Stimulated activated naive B cell treated with anti-CD40 and anti-IgM and Interleukin-4, amounts not matched to agents 10 μg/mL and 1 μg/mL and 100 μg/mL, for 72 hours (primary cell): ENCODE data around the gene TALDO1.
"Not testable (repeated sequence)": the region's sequence is repeated elsewhere in the genome, so short reads cannot be mapped to it uniquely, and the experiment has no call there.

ENCODE experiments used
- ATAC-seq, 2 donors: fragments of 150-1000 bp; cut with Tn5 transposase; replicated peaks; 2 replicates each; pipeline ENCODE4 v1.10.0; 2021; ENCODE audit warnings: moderate library complexity in 1 of 2
- DNase-seq: peaks from one replicate; pipeline ENCODE4 v3.0.0; 2021
- H3K27ac Mint-ChIP-seq: one replicate; pipeline ENCODE4 v1.8.0; 2022; ENCODE audit warnings: mild to moderate bottlenecking, mixed read lengths
- H3K27me3 Mint-ChIP-seq, 2 donors: one replicate each; pipeline ENCODE4 v1.8.0; 2022; ENCODE audit warnings: mixed read lengths in 2 of 2
- H3K36me3 Mint-ChIP-seq, 2 donors: one replicate each; pipeline ENCODE4 v1.8.0; 2022; ENCODE audit warnings: mixed read lengths in 2 of 2, mild to moderate bottlenecking in 1 of 2
- H3K4me1 Mint-ChIP-seq, 2 donors: one replicate each; pipeline ENCODE4 v1.8.0; 2022; ENCODE audit warnings: mixed read lengths in 2 of 2, mild to moderate bottlenecking in 1 of 2
- H3K4me3 Mint-ChIP-seq, 2 donors: one replicate each; pipeline ENCODE4 v1.8.0; 2022; ENCODE audit warnings: mild to moderate bottlenecking in 2 of 2, mixed read lengths in 2 of 2, moderate library complexity in 1 of 2
- H3K9me3 Mint-ChIP-seq, 2 donors: one replicate each; pipeline ENCODE4 v1.8.0; 2022; ENCODE audit warnings: mixed read lengths in 2 of 2, mild to moderate bottlenecking in 1 of 2

TALDO1 gene

DNA sequence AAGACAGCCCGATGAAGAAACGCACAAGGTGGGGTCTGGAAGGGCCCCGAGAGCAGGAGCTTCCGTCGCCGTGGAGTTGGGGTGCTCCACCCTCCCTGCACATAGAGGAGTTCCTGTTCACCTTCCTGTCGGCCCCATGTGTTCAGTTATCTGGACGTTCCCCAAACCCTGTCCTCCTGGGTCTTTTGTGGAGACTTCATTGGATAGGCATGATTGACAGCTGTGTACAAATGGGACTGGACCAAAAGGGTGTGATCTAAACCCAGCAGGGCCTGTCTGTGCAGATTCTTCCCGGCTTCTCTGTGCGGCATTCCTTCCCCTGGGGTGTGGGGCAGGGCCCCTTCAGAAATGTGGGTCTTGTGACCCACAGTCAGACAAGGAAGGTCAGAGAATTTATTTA is 9.4 kb upstream of the TALDO1 start:
- H3K9me3 Mint-ChIP-seq, H3K36me3 Mint-ChIP-seq, H3K27ac Mint-ChIP-seq, DNase-seq: not testable (repeated sequence)
- Mint-ChIP-seq H3K4me1 (peaks cover 13 to 18% of the 10 kb centered on the region in 2 donors), H3K4me3 (peak overlapping the region; percentile 46 to 47), H3K27me3 (peaks cover 8 to 31% of the 10 kb centered on the region in 2 donors)
- peak in 1 of 2 donors; percentile 31 for ATAC-seq

DNA sequence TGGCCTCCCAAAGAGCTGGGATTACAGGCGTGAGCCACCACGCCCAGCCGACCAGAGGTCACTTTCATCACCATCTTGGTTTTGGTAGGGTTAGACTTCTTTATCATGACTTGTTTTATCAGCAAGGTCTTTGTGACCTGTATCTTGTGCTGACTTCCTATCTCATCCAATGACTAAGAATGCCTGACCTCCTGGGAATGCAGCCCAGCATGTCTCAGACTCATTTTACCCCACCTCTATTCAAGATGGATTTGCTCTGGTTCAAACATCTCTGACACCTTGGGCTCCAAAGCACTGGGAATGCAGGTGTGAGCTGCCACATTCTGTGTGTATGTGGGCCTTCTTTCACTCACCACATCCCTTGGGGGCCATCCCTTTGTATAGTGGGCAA is 5.1 kb upstream of the TALDO1 start:
- H3K4me1 Mint-ChIP-seq: peaks cover 12 to 19% of the 10 kb centered on the region in 2 donors
- no peak overlapping the region for H3K4me3 Mint-ChIP-seq
- ATAC-seq (no peak), DNase-seq (no peak)
- H3K9me3 Mint-ChIP-seq: no peaks in the 10 kb centered on the region
- no peak overlapping the region for H3K27ac Mint-ChIP-seq
- no peaks in the 10 kb centered on the region for H3K36me3 Mint-ChIP-seq
- peaks cover 4 to 16% of the 10 kb centered on the region in 2 donors for H3K27me3 Mint-ChIP-seq

DNA sequence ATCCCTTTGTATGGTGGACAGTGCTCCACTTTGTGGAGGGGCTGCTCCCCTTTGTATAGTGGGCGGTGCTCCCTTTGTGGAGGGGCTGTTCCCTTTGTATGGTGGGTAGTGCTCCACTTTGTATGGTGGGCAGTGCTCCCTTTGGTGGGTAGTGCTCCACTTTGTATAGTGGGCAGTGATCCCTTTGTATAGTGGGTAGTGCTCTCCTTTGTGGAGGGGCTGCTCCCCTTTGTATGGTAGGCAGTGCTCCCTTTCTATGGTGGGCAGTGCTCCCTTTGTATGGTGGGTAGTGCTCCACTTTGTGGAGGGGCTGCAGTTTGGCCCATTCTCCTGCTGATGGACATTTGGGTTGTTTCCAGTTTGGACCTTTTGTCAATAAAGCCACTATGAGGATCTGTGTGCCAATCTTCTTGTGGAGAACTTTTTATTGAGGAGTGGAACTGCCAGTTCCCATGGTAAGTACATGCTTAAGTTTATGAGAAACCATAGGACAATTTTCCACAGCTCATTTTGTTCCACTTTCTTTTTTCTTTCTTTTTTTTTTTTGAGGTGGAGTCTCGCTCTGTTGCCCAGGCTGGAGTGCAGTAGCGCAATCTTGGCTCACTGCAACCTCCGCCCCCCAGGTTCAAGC is 4.6 kb upstream of the TALDO1 start:
- ATAC-seq (no peak), DNase-seq (no peak)
- Mint-ChIP-seq H3K27me3 (peaks cover 4 to 10% of the 10 kb centered on the region in 2 donors), H3K4me1 (peaks cover 7 to 13% of the 10 kb centered on the region in 2 donors), H3K36me3 (no peaks in the 10 kb centered on the region), H3K4me3 (no peak overlapping the region), H3K27ac (no peak overlapping the region), H3K9me3 (no peaks in the 10 kb centered on the region)

DNA sequence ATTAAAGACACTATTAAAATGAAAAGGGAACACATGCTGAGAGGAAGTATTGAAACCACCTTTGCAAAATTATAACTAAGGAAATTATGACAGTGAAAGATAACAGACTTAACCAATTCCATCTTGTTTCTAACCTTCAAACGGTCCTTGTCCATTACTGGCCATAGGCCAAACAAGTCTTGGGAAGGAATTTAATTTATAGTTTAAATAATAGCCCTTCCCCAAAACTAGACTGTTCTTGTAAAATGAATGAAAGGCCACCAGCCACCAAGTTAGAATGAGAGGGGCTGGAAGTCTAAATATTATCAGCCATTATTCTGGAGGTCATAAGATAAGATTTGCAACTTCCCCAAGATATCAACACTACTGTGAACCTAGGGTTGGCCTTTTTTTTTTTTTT is 1.8 kb upstream of the TALDO1 start:
- H3K27me3 Mint-ChIP-seq: no peaks in the 10 kb centered on the region
- no peak overlapping the region for H3K4me3 Mint-ChIP-seq
- no peaks in the 10 kb centered on the region for H3K9me3 Mint-ChIP-seq
- no peak for ATAC-seq
- peaks cover 11 to 18% of the 10 kb centered on the region in 2 donors for H3K4me1 Mint-ChIP-seq
- H3K36me3 Mint-ChIP-seq: peaks cover 4 to 5% of the 10 kb centered on the region in 2 donors
- no peak for DNase-seq
- H3K27ac Mint-ChIP-seq: no peak overlapping the region

DNA sequence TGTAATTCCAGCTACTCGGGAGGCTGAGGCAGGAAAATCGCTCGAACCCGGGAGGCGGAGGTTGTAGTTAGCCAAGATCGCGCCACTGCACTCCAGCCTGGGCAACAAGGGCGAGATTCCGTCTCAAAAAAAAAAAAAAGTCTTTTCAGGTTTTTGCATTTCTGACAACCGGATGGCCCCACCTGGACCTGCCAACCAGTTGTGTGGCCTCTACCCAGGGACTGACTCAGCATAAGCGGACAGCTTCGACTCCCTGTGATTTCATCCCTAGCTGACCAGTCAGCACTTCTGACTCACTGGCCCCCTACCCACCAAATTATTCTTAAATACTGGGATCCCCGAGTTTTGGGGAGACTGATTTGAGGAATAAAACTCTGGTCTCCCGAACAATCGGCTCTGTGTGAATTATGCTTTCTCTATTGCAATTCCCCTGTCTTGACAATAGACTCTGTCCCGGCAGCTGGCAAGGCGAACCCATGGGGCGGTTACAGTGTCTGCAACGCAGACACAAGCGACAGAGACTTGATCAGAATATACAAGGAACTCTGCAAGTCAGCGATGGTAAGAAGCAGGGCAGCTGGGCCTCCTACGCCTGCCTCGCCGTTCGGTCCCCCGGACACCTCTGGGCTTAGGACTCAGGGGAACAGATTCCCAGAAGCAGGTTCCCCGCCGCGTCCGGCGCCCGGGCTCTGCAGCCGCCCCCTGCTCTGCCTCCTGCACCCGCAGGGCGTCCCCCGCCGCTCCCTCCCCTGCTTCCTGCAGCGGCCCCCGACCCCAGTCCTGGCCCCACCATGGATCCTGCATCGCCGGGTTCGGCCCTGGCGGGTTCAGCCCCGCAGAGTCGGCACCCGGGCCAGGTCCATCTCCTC is 741 bp upstream of the TALDO1 start:
- H3K27ac Mint-ChIP-seq: peak overlapping the region; percentile 91
- no peaks in the 10 kb centered on the region for H3K9me3 Mint-ChIP-seq
- ATAC-seq (peak; percentile 36 to 48), DNase-seq (no peak)
- H3K4me1 Mint-ChIP-seq: peaks cover 12 to 18% of the 10 kb centered on the region in 2 donors
- H3K36me3 Mint-ChIP-seq: peaks cover 4 to 5% of the 10 kb centered on the region in 2 donors
- peak overlapping the region; percentile 92 to 94 for H3K4me3 Mint-ChIP-seq
- H3K27me3 Mint-ChIP-seq: no peaks in the 10 kb centered on the region

DNA sequence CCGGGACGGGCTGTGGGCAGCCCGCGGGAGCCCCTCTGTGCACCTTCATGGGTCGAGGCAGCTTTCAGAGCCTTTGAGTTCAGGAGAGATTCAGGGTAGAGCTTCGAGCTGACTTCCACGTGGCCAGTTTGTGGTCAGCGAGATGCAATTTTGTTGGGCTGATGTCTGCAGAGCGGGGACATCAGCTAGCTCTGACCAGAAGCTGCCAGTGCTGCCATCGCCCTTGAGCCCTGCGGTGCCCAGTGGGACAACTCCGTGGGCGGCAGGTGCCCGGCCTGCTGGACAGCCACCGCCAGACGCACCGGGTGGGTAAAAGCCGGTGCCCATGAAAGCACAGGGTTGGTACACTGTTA is 719 bp downstream of the TALDO1 start:
- Mint-ChIP-seq H3K4me1 (peaks cover 12 to 26% of the 10 kb centered on the region in 2 donors), H3K9me3 (no peaks in the 10 kb centered on the region), H3K27me3 (no peaks in the 10 kb centered on the region), H3K4me3 (peak overlapping the region; percentile 92 to 94), H3K36me3 (peaks cover 12 to 14% of the 10 kb centered on the region in 2 donors), H3K27ac (peak overlapping the region; percentile 94)
- ATAC-seq (peak; percentile 17 to 23), DNase-seq (no peak)

DNA sequence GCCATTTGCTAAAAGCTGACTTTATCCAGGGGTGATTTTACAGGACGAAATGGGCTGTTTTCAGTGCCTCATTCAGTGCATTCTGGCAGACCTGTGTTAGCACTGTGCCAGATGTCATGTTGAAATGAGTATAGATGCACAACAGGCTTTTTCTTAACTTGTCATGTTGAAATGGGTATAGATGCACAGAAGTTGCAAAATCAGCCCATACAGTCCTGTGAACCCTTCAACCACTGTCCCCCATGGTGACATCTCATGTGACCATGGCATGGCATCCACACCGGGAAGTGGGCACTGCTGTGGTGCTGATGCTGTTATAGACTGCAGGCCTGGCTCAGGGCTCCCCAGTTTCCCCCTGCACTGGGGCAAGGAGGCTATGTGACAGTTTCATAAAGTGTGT is 2.5 kb downstream of the TALDO1 start:
- Mint-ChIP-seq H3K36me3 (peaks cover 12 to 14% of the 10 kb centered on the region in 2 donors), H3K27ac (peak overlapping the region; percentile 62), H3K27me3 (no peaks in the 10 kb centered on the region), H3K4me1 (peaks cover 12 to 26% of the 10 kb centered on the region in 2 donors), H3K4me3 (peak overlapping the region; percentile 55 to 62), H3K9me3 (no peaks in the 10 kb centered on the region)
- DNase-seq: no peak
- ATAC-seq: no peak

DNA sequence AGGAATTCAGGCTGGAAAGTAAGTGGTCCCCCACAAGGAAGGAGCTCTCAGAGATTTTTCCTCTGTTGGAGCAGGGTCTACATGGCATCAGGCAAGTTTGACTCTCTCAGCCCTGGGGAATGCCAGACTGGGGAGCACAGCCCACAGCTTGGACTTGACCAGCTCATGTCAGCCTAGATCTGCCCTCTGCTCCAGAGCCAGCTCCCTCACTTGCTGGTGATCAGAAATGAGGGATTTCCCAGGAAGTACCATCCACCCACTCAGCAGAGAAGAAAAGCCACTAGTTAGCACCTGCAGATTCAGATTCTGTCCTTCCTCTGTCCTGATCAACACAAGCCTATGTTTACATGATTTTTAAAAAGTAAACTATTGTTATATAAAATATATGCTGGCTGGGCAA is 13.0 kb downstream of the TALDO1 start:
- ATAC-seq (no peak), DNase-seq (no peak)
- Mint-ChIP-seq H3K9me3 (no peaks in the 10 kb centered on the region), H3K27ac (no peak overlapping the region), H3K27me3 (no peaks in the 10 kb centered on the region), H3K4me3 (no peak overlapping the region), H3K36me3 (peaks cover 48 to 49% of the 10 kb centered on the region in 2 donors), H3K4me1 (peaks cover 3 to 10% of the 10 kb centered on the region in 2 donors)

DNA sequence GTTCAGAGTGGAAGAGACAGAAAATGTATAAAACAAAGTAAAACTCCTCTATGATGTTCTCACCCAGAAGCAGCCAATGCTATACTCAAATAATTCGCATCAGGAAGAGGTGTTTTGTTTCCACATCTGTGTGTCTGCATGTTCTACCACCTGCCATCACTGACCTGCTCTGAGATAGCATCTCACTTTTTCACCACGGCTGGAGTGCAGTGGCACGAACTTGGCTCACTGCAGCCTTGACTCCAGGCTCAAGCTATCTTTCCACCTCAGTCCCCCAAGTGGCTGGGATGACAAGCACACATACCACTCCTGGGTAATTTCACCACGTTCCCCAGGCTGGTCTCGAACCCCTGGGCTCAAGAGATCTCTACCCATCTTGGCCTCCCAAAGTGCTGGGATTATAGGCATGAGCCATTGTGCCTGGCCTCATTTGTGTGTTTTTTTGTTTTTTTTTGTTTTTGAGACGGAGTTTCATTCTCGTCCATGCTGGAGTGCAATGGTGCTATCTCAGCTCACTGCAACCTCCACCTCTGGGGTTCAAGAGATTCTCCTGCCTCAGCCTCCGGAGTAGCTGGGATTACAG is 14.4 kb downstream of the TALDO1 start:
- H3K4me1 Mint-ChIP-seq: peaks cover 3 to 13% of the 10 kb centered on the region in 2 donors
- no peaks in the 10 kb centered on the region for H3K27me3 Mint-ChIP-seq
- peaks cover 47 to 55% of the 10 kb centered on the region in 2 donors for H3K36me3 Mint-ChIP-seq
- DNase-seq (no peak), ATAC-seq (no peak)
- H3K27ac Mint-ChIP-seq: no peak overlapping the region
- no peaks in the 10 kb centered on the region for H3K9me3 Mint-ChIP-seq
- no peak overlapping the region for H3K4me3 Mint-ChIP-seq

DNA sequence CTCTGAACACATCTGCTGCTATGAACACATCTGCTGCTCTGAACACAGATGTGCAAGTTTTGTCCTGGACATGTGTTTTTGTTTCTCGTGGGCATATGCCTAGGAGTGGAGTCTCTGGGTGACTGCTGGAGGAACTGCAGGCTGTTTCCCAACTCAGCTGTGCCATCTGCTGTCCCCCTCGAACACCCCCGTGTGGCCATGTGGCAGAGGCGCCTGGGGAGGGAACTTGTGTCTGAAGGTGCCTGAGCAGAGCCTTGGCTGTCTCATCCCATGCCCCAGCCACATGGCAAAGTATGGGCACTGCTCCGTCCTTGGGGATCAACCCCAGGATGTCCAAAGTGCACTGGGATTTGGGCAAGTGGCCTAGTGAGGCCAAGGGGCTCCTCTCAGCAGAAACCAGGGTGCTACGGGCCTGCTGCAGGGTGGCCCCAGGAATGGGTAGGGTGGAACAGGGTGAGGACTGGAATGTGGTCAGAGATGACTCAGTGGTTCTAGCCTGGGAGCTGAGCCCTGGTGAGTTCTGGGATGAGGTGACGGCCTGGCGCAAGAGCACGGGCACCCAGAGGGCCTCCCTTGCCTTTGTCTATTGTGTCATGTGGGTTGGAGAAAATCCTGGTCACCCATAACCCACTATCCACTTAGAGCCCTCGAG is 15.3 kb downstream of the TALDO1 start:
- DNase-seq (no peak), ATAC-seq (peak; percentile 21 to 37)
- peaks cover 3 to 13% of the 10 kb centered on the region in 2 donors for H3K4me1 Mint-ChIP-seq
- no peaks in the 10 kb centered on the region for H3K27me3 Mint-ChIP-seq
- H3K9me3 Mint-ChIP-seq: no peaks in the 10 kb centered on the region
- H3K4me3 Mint-ChIP-seq: no peak overlapping the region
- H3K36me3 Mint-ChIP-seq: peaks cover 43 to 55% of the 10 kb centered on the region in 2 donors
- H3K27ac Mint-ChIP-seq: no peak overlapping the region

DNA sequence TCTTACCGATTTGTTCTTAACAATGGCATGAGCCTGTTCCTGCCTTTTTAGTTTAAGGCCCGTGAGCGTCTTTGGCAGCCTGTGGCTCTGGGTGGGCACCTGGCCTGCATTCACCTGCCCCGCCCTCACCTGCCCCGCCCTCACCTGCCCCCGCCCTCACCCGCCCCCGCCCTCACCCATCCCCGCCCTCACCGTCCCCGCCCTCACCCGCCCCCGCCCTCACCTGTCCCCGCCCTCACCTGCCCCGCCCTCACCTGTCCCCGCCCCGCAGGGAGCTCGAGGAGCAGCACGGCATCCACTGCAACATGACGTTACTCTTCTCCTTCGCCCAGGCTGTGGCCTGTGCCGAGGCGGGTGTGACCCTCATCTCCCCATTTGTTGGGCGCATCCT is 15.8 kb downstream of the TALDO1 start:
- peak overlapping the region in 1 of 2 donors; percentile 21 for H3K4me3 Mint-ChIP-seq
- peaks cover 3 to 13% of the 10 kb centered on the region in 2 donors for H3K4me1 Mint-ChIP-seq
- H3K27ac Mint-ChIP-seq: peak overlapping the region; percentile 69
- no peaks in the 10 kb centered on the region for H3K9me3 Mint-ChIP-seq
- H3K36me3 Mint-ChIP-seq: peaks cover 40 to 52% of the 10 kb centered on the region in 2 donors
- no peaks in the 10 kb centered on the region for H3K27me3 Mint-ChIP-seq
- ATAC-seq (no peak), DNase-seq (no peak)

DNA sequence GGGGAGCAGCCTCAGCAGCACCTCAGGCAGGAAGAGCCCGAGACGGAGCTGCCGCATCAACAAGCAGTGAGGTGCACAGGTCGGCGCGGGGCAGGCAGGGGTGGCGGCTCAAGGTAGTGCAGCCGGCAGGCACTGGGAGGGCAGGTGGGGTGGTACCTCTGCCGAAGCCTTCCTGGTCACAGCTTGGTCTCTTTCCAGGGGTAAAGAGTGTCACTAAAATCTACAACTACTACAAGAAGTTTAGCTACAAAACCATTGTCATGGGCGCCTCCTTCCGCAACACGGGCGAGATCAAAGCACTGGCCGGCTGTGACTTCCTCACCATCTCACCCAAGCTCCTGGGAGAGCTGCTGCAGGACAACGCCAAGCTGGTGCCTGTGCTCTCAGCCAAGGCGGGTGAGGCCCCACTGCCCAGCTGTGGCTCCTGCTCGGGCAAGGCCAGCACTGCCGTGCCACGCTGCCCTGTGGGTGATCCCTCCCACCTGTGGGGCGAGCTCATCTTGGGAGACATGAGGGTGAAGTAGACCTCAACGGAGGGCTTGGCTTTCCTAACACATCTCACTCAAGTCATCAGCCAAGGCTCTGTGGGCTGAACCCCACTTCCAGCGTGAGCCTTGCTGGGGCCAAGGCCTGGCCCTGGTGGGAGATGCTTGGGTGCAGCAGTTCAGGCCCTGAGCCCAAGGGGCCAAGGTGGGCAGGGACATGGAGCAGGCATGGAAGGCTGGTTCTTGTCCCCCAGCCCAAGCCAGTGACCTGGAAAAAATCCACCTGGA is 16.5 kb downstream of the TALDO1 start:
- ATAC-seq: no peak
- Mint-ChIP-seq H3K36me3 (peaks cover 36 to 50% of the 10 kb centered on the region in 2 donors), H3K4me1 (peaks cover 3 to 13% of the 10 kb centered on the region in 2 donors), H3K4me3 (no peak overlapping the region), H3K27ac (peak overlapping the region; percentile 69), H3K9me3 (no peaks in the 10 kb centered on the region), H3K27me3 (no peaks in the 10 kb centered on the region)
- no peak for DNase-seq

DNA sequence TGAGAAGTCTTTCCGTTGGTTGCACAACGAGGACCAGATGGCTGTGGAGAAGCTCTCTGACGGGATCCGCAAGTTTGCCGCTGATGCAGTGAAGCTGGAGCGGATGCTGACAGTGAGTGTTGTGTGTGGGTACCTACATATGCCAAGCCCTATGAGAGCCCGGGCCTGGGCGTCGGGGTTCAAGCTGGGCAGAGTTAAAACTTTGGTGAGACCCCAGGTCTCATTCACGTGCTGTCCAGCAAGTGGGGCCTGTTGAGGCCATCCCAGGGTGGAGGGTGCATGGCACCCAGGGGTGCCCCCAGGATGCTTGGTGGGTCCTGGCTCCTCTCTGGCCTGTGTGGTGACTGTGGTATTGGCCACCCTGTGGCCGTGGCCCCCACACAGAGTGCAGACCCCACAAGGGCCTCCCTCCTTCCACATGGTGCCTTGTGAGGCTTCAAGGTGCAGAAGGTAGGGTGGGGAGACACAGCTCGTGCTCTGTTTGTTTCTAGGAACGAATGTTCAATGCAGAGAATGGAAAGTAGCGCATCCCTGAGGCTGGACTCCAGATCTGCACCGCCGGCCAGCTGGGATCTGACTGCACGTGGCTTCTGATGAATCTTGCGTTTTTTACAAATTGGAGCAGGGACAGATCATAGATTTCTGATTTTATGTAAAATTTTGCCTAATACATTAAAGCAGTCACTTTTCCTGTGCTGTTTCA is 17.2 kb downstream of the TALDO1 start:
- Mint-ChIP-seq H3K9me3 (no peaks in the 10 kb centered on the region), H3K4me3 (peak overlapping the region in 1 of 2 donors; percentile 23), H3K4me1 (peaks cover 3 to 13% of the 10 kb centered on the region in 2 donors), H3K27me3 (no peaks in the 10 kb centered on the region), H3K36me3 (peaks cover 34 to 52% of the 10 kb centered on the region in 2 donors), H3K27ac (no peak overlapping the region)
- no peak for DNase-seq
- ATAC-seq: no peak
